ENCODE measurements around the gene ERP44.

- TF ChIP-seq CTCF (IDR thresholded peaks at IDR 0.05) = no peak
- TF ChIP-seq POLR2A (IDR thresholded peaks at IDR 0.05; ENCODE audit: low read depth) = no peak
- TF ChIP-seq POLR2AphosphoS5 (IDR thresholded peaks at IDR 0.05) = no peak
Measured at GRCh38 chr9:99973455-99973854, 125.3 kb downstream of the ERP44 start.

All from esophagus muscularis mucosa (tissue), 3 donors.